CD4-positive, alpha-beta T cell treated with Interleukin-17A for 4 hours (primary cell): ENCODE measurements around the gene TBX21.

Experiments used
- DNase-seq: peaks from one replicate; pipeline ENCODE4 v3.0.0-alpha.2; 2020; ENCODE audit warnings: mixed read lengths

The TBX21 gene

DNA sequence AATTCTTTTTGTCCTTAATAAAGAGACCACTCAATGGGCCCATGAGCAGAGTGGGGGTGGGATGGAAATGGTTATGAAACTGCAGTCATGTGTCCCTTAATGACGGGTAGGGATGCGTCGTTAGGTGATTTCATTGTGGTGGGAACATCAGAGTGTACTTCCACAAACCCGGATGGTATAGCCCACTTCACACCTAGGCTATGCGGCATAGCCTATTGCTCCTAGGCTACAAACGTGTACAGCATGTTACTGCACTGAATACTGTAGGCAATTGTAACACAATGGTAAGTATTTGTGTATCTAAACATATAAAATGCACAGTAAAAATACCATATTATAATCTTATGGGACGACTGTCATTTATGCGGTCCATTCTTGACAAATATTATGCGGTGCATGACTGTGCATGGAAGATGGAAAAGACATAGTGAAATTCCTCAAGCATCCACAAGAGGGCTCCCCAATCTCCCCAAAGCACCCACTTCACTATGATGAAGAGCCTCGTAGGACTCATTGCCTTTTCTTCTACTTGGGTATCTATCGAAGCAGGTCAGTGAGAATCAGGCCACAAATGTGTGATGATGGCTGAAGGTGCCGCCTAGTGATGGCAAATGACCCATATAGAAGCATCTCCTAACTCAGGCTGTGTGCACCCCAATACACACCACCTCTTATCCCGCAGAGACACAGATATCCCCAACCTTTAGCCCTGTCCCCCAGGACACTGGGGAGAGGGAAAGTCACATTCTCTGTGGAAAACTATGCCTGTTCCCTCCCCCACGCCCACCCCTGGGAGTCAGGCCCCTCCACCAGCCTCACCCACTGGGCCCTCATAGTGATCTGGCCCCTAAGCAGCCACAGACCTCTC is 43.5 kb downstream of the TBX21 start:
- peak; percentile 49 for DNase-seq

DNA sequence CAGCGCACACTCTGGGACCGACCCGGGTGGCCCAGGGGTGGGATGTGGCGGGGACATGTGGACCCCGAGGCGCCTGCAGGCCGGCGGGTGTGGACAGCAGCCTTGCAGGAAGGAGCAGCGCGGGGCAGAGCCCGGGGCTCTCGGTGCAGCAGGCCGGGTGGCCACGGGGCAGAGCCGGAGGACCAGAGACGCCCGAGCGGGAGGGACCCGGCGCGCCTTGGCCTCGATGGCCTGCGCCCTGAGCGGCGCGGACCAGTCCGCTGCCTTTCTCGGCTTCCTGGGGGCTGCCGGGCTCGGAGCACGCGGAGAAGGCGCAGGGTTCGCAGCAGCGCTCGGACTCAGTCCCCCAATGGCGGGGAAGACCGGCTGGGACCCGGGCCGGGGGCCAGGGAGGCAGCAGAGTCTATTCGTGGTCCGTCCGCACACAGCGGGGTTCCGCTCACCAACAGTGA is 45.2 kb downstream of the TBX21 start:
- DNase-seq: no peak

GRCh38 chr17:47781397-47781796 is 48.4 kb downstream of the TBX21 start:
- DNase-seq: no peak

DNA sequence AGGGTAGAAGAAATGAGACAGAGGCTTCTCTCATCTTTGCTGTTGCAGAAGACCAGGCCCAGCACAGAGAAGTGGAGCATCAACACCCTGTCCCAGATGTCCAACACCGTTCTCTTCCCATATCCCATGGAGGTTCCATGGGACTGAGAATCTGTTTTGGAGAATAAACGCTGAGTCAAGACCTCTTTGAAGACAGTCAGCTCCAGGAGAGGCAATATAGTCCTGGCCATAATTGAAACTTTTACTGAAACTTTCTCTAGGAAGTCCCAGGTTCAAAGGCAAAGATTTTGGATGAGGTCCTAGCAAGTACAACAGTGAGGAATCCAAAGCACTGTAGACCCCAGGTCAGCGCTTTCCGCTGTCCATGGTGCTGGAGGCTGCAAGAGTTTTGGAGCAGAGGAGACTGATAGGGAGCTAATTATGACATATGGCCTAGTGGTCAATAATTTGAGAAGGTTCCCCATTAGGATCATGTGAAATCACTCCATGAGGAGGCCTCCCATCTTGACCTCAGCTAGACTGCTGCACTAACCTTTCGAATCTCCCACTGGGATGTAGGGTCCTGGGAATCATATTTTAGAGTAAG is 52.6 kb downstream of the TBX21 start:
- peak; percentile 14 for DNase-seq

GRCh38 chr17:47789611-47790561 is 56.9 kb downstream of the TBX21 start:
- peak; percentile 46 for DNase-seq

DNA sequence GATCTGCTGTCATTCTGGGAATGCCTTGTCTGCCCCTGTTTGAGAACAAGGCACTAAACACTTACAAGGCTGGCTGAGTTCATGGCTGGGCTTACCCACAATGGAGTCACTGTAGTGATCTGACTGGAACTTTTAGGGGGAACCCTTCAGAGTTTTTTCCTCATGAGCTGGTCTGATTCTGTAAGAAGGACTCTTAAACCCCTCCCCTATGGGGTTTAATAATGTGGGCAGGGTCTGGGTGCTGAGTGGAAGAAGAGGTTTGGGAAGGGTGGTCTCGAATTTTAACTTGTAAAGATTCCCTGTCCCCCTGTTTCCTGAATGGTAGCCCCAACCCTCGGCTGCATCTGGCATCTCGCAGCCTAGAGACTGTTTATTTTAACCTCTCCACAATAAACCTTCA is 58.0 kb downstream of the TBX21 start:
- no peak for DNase-seq

- no peak for DNase-seq
These were observed 59.4 kb downstream of the TBX21 start for GRCh38 chr17:47792457-47792856.

GRCh38 chr17:47792979-47793378 is 59.9 kb downstream of the TBX21 start:
- DNase-seq: no peak
